ENCODE measurements around the gene LAMP2.

DNA sequence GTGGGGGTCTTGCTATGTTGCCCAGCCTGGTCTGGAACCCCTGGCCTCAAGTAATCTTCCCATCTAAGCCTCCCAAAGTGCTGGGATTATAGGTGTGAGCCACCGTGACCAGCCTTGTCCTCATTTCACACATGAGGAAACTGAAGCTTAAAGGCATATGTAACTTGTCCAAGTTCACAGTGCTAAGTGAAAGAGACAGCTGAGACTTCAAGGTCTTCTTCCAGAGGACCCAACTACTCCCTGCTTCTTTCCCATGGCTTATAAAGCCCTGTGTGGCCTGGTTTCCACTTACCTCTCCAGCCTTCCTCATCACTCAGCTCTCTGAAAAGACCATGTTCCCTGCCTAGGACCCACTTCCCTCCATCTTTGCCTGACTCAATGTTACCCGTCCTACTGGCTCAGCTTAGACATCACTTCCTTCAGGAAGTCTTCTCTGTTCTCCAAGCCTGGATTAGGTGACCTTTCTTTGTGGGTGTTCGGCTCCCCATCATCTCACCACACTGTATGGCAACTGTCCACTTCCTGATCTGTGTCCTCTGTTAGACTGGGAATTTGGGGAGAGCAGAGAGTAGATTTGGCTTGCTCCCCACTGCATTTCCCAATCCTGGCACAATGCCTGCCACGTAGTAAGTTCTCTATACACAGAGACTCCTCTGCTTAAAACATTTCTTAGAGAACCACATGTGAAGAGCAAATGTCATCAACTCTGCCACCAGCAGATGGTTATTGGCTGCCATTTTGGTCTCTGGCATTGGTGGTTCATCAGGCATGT is 30.4 kb upstream of the LAMP2 start:
- TF ChIP-seq, protein P1, sequence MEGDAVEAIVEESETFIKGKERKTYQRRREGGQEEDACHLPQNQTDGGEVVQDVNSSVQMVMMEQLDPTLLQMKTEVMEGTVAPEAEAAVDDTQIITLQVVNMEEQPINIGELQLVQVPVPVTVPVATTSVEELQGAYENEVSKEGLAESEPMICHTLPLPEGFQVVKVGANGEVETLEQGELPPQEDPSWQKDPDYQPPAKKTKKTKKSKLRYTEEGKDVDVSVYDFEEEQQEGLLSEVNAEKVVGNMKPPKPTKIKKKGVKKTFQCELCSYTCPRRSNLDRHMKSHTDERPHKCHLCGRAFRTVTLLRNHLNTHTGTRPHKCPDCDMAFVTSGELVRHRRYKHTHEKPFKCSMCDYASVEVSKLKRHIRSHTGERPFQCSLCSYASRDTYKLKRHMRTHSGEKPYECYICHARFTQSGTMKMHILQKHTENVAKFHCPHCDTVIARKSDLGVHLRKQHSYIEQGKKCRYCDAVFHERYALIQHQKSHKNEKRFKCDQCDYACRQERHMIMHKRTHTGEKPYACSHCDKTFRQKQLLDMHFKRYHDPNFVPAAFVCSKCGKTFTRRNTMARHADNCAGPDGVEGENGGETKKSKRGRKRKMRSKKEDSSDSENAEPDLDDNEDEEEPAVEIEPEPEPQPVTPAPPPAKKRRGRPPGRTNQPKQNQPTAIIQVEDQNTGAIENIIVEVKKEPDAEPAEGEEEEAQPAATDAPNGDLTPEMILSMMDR (IDR thresholded peaks at IDR 0.05) = no peak
- no peak for TF ChIP-seq POLR2A (IDR thresholded peaks at IDR 0.05)

All from uterus (tissue), 2 donors.